Left lobe of liver (tissue), 2 donors: ENCODE data around the gene FSTL4. TPM values are rescaled to one million over a fixed set of nuclear protein-coding genes. Genes with fewer than 3 reads are reported as not detected.

Experiments used
- ATAC-seq: fragments of 200-7000 bp; cut with Tn5 transposase; one replicate; pipeline ENCODE4 v1.9.1; 2020; ENCODE audit warnings: mild to moderate bottlenecking, moderate library complexity
- DNase-seq: peaks from one replicate; pipeline ENCODE4 v3.0.0-alpha.2; 2020; ENCODE audit warnings: low spot score
- total RNA-seq: library from RNA; stranded (reverse); gene quantifications from one replicate; pipeline ENCODE4 v1.2.1, GENCODE V29; 2021
- donor health status: DM: no; HTN: no; CAD: no; lungs with moderate emphysema.
- donor health status: DM: no; HTN: yes; CAD: no.

FSTL4 gene
- total RNA-seq, 1 donor from 2014 or later: not detected

GRCh38 chr5:133483406-133484090 lies 128.8 kb downstream of the FSTL4 start:
- peak; percentile 82 for DNase-seq
- peak; percentile 91 for ATAC-seq

GRCh38 chr5:133482028-133482427 lies 130.3 kb downstream of the FSTL4 start:
- DNase-seq (peak; percentile 51), ATAC-seq (peak; percentile 73)

GRCh38 chr5:133480866-133481265 lies 131.5 kb downstream of the FSTL4 start:
- DNase-seq (no peak), ATAC-seq (no peak)

- ATAC-seq: no peak
- DNase-seq: no peak
These were observed 132.0 kb downstream of the FSTL4 start for GRCh38 chr5:133480366-133480765.

- no peak for ATAC-seq
These were observed 133.9 kb downstream of the FSTL4 start for GRCh38 chr5:133478199-133478985.

GRCh38 chr5:133475986-133476385 lies 136.4 kb downstream of the FSTL4 start:
- ATAC-seq (no peak), DNase-seq (no peak)

More at GRCh38 chr5:133478199-133478985, 133.9 kb downstream of the FSTL4 start:
- DNase-seq: no peak

- ATAC-seq (no peak), DNase-seq (peak; percentile 19)
These were observed 137.3 kb downstream of the FSTL4 start for GRCh38 chr5:133474851-133475590.

- ATAC-seq: no peak
- no peak for DNase-seq
These were observed 139.1 kb downstream of the FSTL4 start for GRCh38 chr5:133473291-133473690.

- no peak for DNase-seq
- no peak for ATAC-seq
These were observed 139.5 kb downstream of the FSTL4 start for GRCh38 chr5:133472829-133473228.

GRCh38 chr5:133471699-133472098 lies 140.6 kb downstream of the FSTL4 start:
- DNase-seq (no peak), ATAC-seq (no peak)

- DNase-seq (no peak), ATAC-seq (no peak)
These were observed 141.5 kb downstream of the FSTL4 start for GRCh38 chr5:133470841-133471240.

- no peak for ATAC-seq
- no peak for DNase-seq
These were observed 142.5 kb downstream of the FSTL4 start for GRCh38 chr5:133469846-133470245.

- ATAC-seq (no peak), DNase-seq (no peak)
These were observed 143.1 kb downstream of the FSTL4 start for GRCh38 chr5:133469252-133469651.

- ATAC-seq (no peak), DNase-seq (peak; percentile 22)
These were observed 143.7 kb downstream of the FSTL4 start for GRCh38 chr5:133468596-133468995.

- peak; percentile 24 for DNase-seq
- no peak for ATAC-seq
These were observed 144.4 kb downstream of the FSTL4 start for GRCh38 chr5:133467826-133468463.

- ATAC-seq (no peak), DNase-seq (peak; percentile 12)
These were observed 145.0 kb downstream of the FSTL4 start for GRCh38 chr5:133467335-133467779.

- ATAC-seq: no peak
- DNase-seq: no peak
These were observed 145.6 kb downstream of the FSTL4 start for GRCh38 chr5:133466556-133467334.

GRCh38 chr5:133464013-133464412 lies 148.3 kb downstream of the FSTL4 start:
- ATAC-seq: no peak
- DNase-seq: no peak

GRCh38 chr5:133461796-133462516 lies 150.4 kb downstream of the FSTL4 start:
- ATAC-seq (no peak), DNase-seq (no peak)
